Suppressor macrophage (primary cell): ENCODE results near the gene C17orf78.
"Not testable (repeated sequence)": the region's sequence is repeated elsewhere in the genome, so short reads cannot be mapped to it uniquely, and the experiment has no call there.

Experiments
- DNase-seq, 4 experiments: peaks; one replicate each; pipeline ENCODE4 v3.0.0-alpha.2; 2020 to 2022
- total RNA-seq, 17 experiments: gene quantifications; one replicate each; lab custom pipeline; 2026; ENCODE audit warnings: mixed read lengths in 6 of 17, inconsistent platforms in 3 of 17; lab: John Stamatoyannopoulos, UW

The C17orf78 gene
- total RNA-seq: 0 to 0.55 (median 0) reads per million in 17 experiments

DNA sequence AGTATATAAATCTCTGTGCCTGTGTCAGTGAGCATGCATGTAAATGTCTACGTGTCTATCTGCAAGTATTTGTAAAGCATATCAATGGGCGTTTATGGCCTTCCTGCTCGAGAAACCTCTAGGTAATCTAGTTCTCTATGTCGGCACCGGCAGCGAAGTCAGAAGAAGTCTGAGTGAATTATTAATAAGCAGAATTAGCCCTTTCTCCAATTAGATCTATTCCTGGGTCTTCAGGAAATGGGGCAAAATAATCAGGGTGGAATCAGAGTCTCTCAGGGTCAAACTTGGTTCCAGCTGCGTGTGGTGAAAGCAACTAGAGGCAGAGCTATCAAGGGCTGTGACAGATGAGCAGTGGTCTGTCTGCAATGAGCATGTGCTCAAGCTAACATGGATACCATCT, at the start of gene C17orf78:
TSS of gene C17orf78 (plus strand) at position 280 of the 400 bp plus-strand sequence. CDS start at position 388, 108 bp downstream.
- DNase-seq: no peak

DNA sequence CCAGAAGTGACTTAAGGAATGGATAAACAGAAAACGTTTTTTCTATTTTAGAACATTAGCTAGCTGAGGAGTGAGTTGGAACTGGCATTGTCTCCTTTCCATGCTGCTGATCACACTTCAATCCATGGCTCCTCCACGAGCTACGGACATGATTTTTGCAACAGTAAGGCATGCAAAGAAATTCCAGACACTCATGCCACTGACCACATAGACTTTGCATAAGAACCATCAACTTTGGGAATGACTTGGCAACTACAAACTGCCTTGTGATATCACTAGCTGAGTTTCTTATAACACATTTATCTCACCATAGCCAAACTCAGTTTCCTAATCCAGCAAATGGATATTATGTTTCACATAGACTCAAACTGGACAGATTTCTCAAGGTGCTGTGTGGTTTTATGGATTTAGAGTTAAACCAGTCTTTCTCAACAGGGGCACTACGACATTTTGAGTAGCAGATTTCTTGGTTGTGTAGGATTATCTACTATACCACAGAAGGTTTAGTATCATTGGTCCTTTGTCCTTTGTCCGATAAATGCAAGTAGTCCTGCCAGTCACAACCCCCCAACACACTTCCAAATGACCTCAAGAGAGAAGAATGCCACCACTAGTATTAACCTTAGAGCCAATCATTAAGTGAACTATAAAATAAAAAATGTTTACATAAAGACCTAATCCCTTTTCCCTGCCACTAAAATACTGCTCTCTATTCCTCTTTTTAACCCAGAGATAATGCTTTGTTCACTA, 48.3 kb upstream of the C17orf78 start:
- no peak for DNase-seq

GRCh38 chr17:37338847-37339246, 36.9 kb upstream of the C17orf78 start:
- no peak for DNase-seq

GRCh38 chr17:37339321-37339720, 36.5 kb upstream of the C17orf78 start:
- DNase-seq: no peak

- no peak for DNase-seq
Observed at GRCh38 chr17:37340804-37341203, 35.0 kb upstream of the C17orf78 start.

- DNase-seq: no peak
Observed at GRCh38 chr17:37342589-37342988, 33.2 kb upstream of the C17orf78 start.

DNA sequence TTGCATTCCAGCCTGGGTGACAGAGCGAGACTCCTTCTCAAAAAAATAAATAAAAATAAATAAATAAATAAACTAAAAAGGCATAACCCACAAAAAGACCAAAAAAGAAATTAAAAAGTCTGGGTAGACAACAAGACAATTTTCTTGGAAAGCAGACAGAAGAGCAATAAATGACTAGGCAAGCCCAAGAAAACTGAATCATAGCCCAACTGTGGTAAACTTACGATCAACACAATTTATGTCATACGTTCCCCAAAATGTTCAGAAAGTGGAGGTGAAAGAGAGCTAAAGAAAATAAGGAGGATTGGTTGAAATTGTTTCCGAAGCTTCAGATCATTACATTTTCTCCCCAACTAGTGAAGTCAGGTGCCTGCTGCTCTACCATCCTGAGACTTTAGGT, 31.3 kb upstream of the C17orf78 start:
- DNase-seq: no peak

DNA sequence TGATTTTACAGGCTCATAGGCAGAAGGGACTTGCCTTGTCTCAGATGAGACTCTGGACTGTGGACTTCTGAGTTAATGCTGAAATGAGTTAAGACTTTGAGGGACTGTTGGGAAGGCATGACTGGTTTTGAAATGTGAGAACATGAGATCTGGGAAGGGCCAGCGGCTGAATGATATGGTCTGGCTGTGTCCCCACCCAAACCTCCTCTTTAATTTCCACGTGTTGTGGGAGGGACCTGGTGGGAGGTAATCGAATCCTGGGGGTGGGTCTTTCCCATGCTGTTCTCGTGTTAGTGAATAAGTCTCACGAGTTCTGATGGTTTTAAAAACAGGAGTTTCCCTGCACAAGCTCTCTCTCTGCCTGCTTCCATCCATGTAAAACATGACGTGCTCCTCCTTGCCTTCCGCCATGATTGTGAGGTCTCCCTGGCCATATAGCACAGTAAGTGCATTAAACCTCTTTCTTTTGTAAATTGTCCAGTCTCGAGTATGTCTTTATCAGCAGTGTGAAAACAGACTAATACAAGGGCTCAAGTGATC, 28.9 kb upstream of the C17orf78 start:
- DNase-seq: not testable (repeated sequence)

DNA sequence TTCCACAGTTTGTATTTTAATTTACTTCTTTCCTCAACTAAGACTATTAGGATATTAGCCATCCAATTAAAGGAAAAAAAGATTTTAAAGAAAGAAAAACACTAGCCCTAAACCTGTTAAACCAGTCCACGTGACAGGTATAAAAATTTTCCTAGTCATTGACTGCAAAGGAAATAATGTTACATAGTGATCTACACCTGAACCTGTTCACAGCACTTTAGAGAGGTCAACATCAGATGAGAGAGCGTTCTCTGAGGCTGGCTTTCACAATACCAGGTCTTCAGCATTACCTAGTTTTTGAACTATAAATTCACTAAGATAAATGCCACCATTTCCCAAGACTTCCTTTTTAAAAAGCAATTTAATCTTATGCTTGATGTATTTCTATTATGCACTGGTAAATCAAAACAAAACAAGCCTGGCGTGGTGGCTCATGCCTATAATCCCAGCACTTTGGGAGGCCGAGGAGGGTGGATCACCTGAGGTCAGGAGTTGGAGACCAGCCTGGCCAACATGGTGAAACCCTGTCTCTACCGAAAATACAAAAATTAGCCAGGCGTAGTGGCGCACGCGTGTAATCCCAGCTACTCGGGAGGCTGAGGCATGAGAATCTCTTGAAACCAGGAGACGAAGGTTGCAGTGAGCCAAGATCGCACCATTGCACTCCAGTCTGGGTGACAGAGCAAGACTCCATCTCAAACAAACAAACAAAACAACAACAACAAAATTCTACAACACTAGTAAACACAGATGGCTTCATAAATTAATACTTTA, 18.8 kb upstream of the C17orf78 start:
- DNase-seq: not testable (repeated sequence)

DNA sequence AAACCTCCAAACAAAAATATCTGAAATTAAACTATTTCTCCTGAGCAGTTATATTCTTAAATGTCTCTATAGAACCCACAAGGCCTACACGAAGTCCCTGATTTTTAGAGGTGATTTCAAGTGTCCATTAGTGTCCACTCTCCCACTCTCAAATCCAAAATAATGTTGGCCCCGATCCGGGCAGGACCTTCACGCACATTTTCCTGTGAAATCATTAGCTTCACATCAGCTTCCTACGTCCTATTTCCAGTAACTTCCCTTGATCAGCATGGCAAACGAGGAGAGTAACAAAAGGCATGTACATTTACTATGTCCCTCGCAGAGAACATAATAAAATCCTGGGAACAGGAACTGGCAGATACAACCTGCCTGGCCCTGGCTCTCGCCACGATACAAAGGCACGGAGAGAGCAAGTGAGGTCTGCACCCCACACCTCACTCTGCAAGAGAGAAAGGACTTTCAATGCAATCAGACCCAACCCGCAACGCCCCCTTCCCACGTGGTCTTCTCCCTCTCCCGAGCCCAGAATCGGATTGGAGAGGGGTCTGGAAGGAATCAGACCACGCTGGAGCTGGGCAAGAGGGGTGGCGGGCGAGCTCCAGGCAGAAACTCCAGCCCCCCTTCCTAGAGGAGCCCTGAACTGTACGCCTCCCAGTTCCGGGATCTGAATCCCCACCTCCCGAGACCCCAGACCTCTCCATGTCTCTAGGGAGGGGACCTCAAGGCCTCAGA, 17.5 kb upstream of the C17orf78 start:
- peak; percentile 41 to 61 (median 49) for DNase-seq

- peak; percentile 98 to 99 (median 98) for DNase-seq
Observed at GRCh38 chr17:37358830-37359681, 16.7 kb upstream of the C17orf78 start.

- peak; percentile 34 to 55 (median 43) for DNase-seq
Observed at GRCh38 chr17:37359682-37360188, 16.1 kb upstream of the C17orf78 start.

GRCh38 chr17:37360632-37361031, 15.2 kb upstream of the C17orf78 start:
- peak in 3 of 4 experiments; percentile 41 to 53 (median 42) for DNase-seq

DNA sequence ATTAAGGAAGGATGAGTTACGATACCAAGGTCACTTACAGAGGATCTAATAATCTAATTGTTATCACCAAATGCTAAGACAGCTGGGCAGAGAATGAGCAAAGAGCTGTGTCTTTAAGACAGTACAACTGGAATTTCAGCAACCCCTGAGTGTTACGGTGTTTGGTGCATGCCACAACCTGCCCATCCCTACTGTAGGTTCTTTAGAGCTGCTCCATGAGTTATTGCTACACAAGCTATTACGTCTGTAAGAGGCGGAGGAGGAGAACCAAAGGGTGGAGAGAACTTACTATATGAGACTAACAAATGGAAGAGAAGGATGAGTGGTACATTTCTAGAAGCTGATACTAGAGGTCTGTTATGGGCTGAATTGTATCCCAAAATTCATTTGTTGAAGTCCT, 14.2 kb upstream of the C17orf78 start:
- DNase-seq: no peak

DNA sequence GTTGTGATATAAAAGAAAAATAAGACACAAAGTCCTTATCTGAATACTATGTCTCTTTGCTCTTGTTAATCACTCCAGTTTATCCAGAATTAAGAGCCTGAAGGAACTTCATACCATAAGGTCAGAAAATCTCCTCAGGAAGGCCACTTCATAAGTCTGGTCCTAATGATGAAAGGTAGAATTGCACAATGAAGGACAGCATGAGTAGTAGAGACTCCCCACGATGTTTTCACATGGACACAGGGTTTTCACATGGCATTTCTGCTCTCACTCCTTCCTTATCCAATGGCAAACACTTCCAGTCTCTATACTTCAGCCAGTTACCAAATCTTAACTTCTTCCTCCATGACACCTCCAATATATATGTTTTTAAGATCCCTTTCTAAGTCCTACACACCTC, 10.2 kb upstream of the C17orf78 start:
- peak in 3 of 4 experiments; percentile 5 to 34 (median 8) for DNase-seq

GRCh38 chr17:37368577-37368976, 7.2 kb upstream of the C17orf78 start:
- DNase-seq: peak in 1 of 4 experiments; percentile 4

DNA sequence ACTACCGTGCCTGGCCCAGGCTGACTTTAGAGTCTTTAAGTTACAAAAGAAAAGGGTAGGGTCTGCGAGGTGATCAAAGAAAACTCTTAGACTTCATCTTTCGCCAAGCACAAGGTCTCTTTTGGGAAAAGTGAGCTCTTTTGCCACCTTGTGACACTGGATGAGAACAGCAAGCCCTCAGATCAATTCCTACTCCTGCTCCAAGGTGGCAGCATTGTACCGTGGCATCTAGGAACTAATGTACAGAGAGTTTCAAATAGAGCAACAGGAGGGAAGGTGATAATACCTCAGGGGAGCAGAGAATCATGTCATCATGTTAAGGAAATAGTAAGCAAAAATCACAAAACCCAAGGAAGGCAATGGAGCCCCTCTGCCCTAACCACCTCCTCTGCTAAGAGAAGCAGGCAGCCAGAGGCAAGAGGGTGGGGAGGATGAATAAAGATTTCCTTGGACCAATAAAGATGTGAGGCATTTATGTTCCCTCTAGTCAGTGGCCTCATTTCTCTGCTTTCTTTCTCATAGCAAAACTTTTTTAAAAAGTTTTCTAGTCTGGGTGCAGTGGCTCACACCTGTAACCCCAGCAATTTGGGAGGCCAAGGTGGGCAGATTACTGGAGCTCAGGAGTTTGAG, 2.1 kb upstream of the C17orf78 start:
- peak; percentile 77 to 83 (median 80) for DNase-seq

DNA sequence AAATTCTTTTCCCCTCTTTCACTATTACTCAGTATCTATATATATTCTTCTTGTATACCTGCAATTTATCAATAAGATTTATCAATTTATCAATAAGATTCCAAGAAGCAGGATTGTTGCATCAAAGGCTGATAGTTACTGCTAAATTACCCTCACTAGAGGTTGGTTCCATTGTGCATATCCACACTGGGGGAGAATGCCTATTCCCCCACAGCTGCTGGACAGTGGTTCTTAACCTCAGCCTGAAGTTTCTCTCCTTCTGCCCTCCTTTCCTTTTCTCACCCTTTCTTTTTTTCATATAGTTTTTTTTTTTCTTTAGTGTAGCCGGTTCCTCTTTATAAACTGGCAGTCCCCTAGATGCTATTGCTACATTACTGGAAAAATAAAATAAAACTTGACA, 6.3 kb downstream of the C17orf78 start:
- no peak for DNase-seq

DNA sequence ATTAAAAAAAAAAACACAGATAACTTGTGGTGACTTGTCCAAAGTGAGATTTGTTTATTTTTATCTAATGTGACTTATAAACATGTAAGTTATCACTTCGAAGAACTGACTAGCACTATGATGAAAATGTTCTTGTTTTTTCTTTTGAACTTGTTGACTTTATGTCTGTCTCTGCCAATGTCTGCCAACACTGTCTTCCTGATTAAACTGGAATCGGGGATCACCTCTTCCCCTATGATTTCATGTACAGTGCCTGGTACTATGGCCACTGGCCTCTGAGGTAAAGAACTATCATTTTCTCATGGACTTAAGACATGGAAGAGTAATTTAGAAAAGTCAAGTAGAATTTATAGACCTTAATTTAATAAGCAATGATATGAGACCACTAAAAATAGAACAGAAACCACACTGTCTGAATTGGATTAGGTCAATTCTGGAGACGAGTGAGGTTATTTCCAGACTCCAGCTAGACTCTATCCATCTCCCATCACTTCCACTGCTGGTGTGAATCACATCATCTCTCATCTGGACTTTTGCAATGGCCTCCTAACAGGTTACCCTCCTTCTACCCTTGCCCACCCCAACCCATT, 8.9 kb downstream of the C17orf78 start:
- DNase-seq: no peak

GRCh38 chr17:37385474-37385990, 9.7 kb downstream of the C17orf78 start:
- no peak for DNase-seq
